NCI-H446 (cell line): ENCODE data around the gene TTN.
A peak's percentile ranks its signal among the peaks of the same experiment; 100 is the strongest.

Experiments used
- DNase-seq, 2 experiments: peaks; one replicate each; lab custom pipeline; 2025; lab: John Stamatoyannopoulos, UW

Gene TTN

GRCh38 chr2:178807227-178808008, at the start of gene TTN:
Gene TTN, minus strand, starts transcription at chr2:178807423. Its CDS starts 2,781 bp downstream, at chr2:178804642.
- DNase-seq, result no peak

GRCh38 chr2:178855151-178855550, 47.9 kb upstream of the TTN start:
- DNase-seq, result no peak

- DNase-seq, result no peak
These were observed 41.1 kb upstream of the TTN start for GRCh38 chr2:178848335-178848734.

GRCh38 chr2:178846458-178846802, 39.2 kb upstream of the TTN start:
- no peak for DNase-seq

GRCh38 chr2:178845566-178846457, 38.6 kb upstream of the TTN start:
- DNase-seq, result peak in 1 of 2 experiments; percentile 31

GRCh38 chr2:178844701-178845100, 37.5 kb upstream of the TTN start:
- no peak for DNase-seq

- DNase-seq, result no peak
These were observed 37.0 kb upstream of the TTN start for GRCh38 chr2:178844269-178844668.

GRCh38 chr2:178843697-178844096, 36.5 kb upstream of the TTN start:
- DNase-seq, result no peak

GRCh38 chr2:178836807-178837206, 29.6 kb upstream of the TTN start:
- DNase-seq, result no peak

GRCh38 chr2:178834086-178834485, 26.9 kb upstream of the TTN start:
- no peak for DNase-seq

- no peak for DNase-seq
These were observed 26.2 kb upstream of the TTN start for GRCh38 chr2:178833382-178833781.

- DNase-seq, result no peak
These were observed 23.2 kb upstream of the TTN start for GRCh38 chr2:178830451-178830850.

GRCh38 chr2:178829981-178830380, 22.8 kb upstream of the TTN start:
- no peak for DNase-seq

GRCh38 chr2:178829299-178829960, 22.2 kb upstream of the TTN start:
- peak in 1 of 2 experiments; percentile 8 for DNase-seq

GRCh38 chr2:178828486-178828881, 21.3 kb upstream of the TTN start:
- DNase-seq, result peak in 1 of 2 experiments; percentile 10

GRCh38 chr2:178827739-178828485, 20.7 kb upstream of the TTN start:
- DNase-seq, result no peak

GRCh38 chr2:178827111-178827510, 19.9 kb upstream of the TTN start:
- DNase-seq, result no peak

- DNase-seq, result no peak
These were observed 18.0 kb upstream of the TTN start for GRCh38 chr2:178825183-178825582.

- DNase-seq, result no peak
These were observed 17.0 kb upstream of the TTN start for GRCh38 chr2:178824181-178824580.

- no peak for DNase-seq
These were observed 12.8 kb upstream of the TTN start for GRCh38 chr2:178819992-178820391.

- no peak for DNase-seq
These were observed 12.1 kb upstream of the TTN start for GRCh38 chr2:178819147-178819875.
